Stimulated activated CD4-positive, alpha-beta T cell treated with anti-CD3 and anti-CD28 coated beads, Interleukin-4, amount 100 ng/mL, for 4 hours (primary cell): Measurements from ENCODE around the gene PCDHAC2.

Experiments
- DNase-seq, 2 experiments: peaks; one replicate each; pipeline ENCODE4 v3.0.0-alpha.2; 2020

PCDHAC2 gene, protein sequence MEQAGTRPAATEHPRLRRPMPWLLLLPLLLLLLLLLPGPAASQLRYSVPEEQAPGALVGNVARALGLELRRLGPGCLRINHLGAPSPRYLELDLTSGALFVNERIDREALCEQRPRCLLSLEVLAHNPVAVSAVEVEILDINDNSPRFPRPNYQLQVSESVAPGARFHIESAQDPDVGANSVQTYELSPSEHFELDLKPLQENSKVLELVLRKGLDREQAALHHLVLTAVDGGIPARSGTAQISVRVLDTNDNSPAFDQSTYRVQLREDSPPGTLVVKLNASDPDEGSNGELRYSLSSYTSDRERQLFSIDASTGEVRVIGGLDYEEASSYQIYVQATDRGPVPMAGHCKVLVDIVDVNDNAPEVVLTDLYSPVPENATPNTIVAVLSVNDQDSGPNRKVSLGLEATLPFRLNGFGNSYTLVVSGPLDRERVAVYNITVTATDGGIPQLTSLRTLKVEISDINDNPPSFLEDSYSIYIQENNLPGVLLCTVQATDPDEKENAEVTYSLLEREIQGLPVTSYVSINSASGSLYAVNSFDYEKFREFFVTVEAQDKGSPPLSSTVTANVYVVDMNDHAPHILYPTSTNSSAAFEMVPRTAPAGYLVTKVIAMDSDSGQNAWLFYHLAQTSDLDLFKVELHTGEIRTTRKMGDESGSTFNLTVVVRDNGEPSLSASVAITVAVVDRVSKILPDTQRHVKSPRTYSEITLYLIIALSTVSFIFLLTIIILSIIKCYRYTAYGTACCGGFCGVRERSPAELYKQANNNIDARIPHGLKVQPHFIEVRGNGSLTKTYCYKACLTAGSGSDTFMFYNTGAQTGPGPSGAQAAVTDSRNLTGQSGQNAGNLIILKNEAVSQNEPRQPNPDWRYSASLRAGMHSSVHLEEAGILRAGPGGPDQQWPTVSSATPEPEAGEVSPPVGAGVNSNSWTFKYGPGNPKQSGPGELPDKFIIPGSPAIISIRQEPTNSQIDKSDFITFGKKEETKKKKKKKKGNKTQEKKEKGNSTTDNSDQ

DNA sequence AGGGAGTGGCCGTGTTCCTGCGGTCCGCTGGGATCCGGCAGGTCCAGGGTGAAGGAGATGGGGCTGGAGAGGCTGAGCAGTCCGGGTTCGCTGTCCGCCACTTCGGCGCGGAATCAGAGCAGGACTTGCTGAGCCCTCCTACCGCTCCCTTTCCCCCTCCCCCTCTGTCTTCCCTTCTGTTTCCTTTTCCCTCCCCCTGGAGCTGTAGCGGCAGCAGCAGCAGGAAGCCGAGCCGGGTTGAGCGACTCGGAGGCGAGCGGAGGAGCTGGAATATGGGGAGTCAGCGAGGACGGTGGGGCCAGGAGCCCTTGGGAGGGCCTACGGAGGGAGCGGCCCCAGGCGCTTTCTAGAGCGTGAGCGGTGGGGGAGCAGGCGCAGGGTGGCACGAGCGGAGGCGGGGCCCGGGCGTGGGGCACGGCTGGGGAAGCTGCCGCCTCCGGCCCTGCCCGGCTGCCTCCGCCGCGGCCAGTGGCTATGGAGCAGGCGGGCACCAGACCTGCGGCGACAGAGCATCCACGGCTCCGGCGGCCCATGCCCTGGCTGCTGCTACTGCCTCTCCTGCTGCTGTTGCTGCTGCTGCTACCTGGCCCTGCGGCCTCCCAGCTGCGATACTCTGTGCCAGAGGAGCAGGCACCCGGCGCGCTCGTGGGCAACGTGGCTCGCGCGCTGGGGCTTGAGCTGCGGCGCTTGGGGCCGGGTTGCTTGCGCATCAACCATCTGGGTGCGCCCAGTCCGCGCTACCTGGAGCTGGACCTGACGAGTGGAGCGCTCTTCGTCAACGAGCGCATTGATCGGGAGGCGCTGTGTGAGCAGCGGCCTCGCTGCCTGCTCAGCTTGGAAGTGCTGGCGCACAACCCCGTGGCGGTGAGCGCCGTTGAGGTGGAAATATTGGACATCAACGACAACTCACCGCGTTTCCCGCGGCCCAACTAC is at the start of gene PCDHAC2:
TSS of gene PCDHAC2 (plus strand) at position 184 of the 933 bp plus-strand sequence. CDS start at position 475, 291 bp downstream.
- no peak for DNase-seq

DNA sequence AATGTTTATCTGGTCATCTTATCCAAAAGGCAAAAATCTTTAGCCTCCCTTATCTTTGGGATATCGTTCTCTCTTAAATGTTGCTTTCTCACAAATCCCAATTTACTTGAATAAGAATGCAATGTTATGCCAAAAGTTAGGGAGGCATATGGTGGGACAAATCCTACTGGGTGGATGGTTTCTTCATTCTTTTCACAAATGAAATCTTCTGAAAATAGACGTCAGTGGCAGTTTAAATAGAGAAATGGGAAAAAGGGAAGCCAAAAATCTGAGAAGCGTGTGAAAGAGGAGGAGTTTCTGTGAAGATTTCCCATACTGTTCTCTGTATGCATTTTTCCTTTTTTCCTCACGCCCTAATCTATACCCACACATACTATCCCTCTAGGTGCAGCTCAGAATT is 42.7 kb upstream of the PCDHAC2 start:
- DNase-seq = no peak

DNA sequence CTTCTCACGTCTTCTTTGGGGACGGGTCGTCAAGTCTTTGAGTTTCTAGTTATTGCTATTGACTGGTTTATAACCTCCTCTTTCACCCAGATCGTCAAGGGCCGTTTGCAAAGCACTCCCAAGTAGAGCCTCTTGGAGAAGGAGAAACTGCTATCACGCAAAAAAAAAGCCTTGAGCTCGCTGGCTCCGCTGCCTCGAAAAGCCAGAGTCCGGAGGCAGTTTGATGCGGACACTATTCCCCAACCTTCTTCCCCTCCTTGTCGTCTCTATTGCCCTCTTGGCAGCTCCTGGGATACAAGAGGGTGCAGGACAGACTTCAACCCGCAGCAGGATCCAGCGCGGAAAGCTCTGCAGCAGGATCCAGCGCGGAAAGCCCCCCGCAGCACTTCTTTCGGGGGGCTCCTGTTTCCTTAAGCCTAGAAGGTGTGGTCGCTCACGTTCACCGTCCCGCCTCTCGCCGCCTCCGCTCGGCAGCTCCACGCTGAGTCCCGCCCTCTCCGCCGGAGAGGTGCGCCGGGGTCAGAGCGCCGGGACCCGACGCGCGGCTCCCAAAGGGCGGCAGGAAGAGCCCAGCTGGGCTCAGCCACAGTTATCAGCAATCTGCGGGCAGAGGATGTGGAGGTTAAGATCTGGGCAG is 40.4 kb upstream of the PCDHAC2 start, which contains the start of gene PCDHAC1:
TSS of gene PCDHAC1 (plus strand) at position 494 of the 637 bp plus-strand sequence. CDS start 594 bp downstream, outside the sequence.
- DNase-seq = no peak

DNA sequence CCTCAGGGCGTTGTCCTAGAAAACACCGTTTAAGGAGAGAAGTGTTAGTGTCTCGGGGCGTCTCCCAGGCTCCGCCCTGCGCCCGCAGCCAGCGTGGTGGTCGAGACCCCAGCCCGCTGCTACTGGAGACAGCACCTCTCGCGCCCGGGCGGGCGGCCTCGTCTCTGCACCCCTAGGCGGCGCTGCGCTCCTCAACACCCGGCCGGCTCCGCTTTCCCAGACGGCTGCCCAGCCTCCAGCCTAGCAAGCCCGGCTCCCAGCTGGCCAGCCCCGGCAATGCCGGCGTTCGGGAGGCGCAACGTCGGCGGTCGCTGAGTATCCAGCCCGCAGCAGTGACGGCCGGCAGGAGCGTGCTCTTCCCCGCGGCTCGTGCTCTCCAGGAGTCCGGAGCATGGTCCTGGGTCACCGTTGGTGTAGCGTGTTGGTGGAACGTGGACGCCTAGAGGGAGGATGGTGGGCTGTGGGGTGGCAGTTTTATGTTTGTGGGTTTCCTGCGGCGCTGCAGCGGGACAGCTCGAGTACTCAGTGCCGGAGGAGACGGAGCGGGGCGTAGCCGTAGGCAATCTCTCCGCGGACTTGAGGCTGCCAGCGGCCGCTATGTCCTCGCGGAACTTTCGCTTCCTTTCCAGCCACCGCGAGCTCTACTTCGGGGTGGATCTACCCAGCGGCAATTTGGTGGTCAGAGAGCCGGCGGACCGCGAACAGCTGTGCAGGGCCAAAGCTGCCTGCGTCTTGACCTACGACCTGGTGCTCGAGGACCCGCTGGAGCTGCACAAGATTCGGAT is 39.6 kb upstream of the PCDHAC2 start:
- peak in 1 of 2 experiments; percentile 19 for DNase-seq

DNA sequence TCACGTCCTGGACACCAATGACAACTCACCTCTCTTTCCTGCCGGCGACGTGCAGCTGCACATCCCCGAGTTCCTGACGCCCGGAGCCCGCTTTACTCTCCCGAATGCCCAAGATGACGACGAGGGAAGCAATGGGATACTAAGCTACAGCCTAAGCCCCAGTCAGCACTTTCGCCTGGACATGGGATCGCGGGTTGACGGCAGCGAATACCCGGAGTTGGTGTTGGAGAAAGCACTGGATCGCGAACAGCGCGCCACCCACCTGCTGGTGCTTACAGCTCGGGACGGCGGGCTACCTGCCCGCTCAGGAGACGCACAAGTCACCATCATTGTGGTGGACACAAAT is 39.1 kb upstream of the PCDHAC2 start:
- no peak for DNase-seq

DNA sequence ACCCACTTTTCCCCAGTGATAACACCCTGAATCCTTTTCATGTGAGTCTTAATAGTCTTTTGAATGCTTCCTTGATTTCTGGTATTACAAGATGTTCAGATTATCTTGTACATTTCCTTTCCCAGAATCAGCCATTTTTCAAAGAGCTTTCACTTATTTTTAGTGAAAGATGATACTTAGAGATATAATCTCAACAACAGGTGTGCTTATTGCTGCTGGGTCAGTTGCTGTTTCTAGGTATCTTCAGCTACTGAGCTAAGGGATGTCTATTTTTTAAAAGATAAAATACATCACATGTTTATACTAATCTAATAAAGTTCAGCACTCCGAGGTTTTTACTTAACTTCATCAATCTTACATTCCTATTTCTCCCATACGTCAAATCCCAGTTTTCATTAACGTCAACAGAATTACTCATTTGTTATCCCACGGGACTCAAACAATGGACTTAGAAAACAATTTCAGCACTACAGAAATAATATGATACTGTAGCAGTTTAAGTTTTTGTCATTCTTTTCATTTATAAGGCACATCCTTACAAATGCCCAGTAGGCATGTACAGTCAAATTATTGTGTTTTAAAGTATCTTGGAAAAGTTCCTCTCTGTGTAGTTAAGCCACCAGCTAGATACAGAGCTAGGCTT is 31.2 kb upstream of the PCDHAC2 start:
- no peak for DNase-seq

DNA sequence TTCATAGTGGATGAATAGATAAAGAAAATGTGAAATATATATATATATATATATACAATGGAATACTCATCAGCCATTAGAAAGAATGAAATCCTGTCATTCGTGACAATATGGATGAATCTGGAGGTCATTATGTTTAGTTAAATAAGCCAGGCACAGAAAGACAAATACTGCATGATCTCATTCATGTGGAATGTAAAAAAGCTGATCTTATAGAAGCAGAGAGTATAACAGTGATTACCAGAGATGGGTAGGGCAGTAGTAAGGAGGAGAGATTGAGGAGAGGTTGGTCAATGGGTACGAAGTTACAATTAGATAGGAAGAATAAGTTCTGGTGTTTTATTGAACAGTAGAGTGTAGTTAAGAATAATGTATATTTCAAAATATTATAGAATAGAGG is 19.7 kb upstream of the PCDHAC2 start:
- DNase-seq = no peak

DNA sequence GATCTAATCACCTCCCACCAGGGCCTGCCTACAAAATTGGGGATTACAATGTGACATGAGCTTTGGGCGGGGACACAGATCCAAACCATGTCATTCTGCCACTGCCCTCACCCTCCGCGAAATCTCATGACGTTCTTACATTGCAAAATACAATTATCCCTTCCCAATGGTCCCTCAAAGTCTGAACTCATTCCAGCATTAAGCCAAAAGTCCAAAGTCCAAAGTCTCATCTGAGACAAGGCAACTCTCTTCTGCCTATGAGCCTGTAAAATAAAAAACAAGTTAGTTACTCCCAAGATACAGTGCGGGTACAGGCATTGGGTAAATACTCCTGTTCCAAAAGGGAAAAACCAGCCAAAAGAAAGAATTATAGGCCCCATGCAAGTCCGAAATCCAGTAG is 14.6 kb upstream of the PCDHAC2 start:
- no peak for DNase-seq

DNA sequence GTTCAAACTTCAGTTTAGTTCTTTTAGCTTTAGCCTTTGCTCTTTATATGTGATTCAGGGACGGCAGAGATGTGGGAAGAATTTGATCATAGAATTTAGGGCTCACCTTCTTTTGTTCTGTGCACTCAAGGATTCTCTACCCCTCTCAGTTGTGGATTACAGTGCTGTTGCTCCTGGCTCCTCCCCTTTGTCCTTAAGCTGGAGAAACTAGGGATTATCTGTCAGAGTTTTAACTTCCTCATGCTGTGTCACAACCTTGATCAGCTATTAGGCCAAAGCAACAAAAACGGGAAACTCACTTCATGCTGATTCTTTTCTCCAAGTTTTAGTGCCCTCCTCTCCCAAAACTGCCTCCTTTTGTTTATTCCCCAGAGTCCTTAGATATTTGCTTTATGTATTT is 13.0 kb upstream of the PCDHAC2 start:
- no peak for DNase-seq

DNA sequence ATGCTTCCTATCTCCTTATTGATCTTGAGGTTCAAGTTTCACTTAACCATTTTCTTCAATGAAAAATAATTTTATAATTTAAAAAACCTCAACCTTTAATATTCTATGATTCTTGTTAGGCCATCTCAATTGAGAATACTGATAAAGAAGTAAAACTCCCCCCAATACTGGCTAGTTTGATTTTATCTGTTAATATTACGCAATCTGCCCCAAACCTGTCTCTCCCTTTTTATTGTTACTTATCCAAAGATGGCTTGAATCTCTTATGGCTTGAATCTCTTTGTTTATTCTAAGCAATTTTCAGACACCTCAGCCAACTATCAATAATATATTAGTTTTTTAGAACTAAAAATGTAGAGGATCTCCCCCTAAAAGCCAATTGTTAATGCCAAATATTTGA is 4.1 kb upstream of the PCDHAC2 start:
- DNase-seq = no peak

DNA sequence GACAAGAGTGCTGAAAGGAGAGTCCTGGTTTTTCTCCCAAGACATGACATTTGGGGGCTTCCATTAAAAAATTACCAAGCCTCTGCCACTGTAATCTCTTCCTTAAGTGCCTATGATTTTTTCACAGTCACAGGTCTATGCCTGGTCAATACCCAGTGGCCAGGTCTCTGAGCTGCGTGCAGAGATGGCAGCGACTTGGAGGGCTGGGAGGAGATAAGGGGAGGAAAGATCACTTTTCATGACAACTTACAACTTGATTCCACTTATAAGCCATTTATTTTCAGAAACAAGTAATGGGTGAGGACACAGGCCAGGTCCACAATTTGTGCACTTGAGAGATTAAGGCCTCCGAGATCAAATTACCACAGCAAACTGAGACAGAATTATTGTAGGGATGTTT is 1.9 kb upstream of the PCDHAC2 start:
- DNase-seq = no peak

DNA sequence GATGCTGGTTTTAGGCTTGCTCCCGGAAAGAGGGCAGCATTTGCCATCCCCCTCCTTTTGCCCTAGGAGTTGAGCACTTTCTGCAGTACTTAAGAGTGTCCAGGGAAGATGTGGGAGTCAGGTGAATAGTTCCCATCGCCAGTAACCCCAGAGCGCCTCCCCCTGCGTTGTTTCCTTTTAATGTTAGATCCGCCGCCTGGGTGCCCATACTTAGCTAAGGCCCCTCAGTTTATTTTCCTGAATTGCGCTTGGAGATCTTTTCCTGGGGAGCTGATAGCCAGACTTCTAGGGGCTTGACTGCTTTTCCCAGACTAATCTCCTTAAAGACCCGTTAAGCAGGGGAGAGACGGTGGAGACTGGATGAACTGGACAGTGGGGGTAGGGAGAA is 377 bp upstream of the PCDHAC2 start:
- no peak for DNase-seq

DNA sequence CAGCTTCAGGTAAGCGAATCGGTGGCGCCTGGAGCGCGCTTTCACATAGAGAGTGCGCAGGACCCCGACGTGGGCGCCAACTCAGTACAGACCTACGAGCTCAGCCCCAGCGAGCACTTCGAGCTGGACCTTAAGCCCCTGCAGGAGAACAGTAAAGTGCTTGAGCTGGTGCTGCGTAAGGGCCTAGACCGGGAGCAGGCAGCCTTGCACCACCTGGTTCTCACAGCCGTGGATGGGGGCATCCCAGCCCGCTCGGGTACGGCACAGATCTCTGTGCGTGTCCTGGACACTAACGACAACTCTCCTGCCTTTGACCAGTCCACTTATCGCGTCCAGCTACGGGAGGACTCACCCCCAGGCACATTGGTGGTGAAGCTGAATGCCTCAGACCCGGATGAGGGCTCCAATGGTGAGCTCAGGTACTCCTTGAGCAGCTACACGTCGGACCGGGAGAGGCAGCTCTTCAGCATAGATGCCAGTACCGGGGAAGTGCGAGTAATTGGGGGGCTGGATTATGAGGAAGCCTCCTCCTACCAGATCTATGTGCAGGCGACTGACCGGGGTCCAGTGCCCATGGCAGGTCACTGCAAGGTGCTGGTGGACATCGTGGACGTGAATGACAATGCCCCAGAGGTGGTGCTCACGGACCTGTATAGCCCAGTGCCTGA is 1.1 kb downstream of the PCDHAC2 start:
- no peak for DNase-seq

DNA sequence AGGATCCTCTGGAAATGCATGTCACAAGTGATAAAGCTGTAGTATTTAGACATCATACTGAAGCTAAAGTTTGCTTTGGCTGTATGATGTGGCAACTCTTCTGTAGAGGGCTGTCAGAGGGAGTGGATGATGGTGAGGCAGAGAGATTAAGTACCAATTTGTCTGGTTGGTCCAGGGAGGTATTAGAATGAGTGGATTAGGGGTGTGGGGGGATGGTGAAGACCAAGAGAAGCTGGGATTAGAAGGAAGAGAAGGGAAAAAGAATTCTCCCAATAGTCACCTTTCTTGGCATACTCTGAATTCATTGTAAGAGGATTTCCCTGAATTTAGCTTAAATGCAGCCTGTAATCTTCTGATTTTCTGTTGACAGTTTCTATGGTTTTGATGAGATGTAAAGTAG is 3.6 kb downstream of the PCDHAC2 start:
- no peak for DNase-seq

DNA sequence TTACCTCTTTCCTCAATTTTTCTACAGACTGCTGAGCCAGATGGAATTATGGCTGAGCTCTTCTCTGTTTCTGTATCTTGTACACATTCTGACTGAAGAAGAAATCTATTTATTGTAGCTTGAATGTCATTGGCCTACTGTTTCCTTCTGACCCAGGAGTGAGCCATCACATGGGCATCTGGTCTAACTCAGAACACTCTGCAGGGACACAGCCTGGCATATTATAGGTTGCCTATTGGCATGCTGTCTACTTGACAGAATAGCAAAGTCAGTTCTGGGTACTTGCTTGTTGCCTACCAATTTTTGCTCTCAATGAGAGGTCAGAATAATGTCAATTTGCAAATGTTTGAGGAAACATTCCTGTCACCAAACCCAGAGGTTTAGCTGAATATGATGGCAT is 7.3 kb downstream of the PCDHAC2 start:
- no peak for DNase-seq

DNA sequence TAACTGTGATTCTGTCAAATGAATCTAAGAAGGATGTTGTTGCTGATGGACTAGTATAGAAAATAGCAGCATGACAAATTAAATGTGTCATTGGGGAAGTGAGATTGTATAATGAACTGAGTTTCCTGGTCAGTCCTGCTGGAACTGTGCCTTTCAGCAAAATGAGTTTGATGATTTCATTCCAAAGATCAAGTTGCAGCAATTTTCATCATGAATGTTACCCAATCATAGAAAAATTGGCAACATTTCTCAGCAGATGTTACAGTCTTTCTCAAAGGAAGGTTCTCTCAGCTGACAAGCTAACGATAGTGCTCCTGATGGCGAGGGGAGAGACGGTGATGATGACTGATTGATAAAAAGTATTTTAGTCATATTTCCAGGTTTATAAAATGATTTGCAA is 10.7 kb downstream of the PCDHAC2 start:
- no peak for DNase-seq

DNA sequence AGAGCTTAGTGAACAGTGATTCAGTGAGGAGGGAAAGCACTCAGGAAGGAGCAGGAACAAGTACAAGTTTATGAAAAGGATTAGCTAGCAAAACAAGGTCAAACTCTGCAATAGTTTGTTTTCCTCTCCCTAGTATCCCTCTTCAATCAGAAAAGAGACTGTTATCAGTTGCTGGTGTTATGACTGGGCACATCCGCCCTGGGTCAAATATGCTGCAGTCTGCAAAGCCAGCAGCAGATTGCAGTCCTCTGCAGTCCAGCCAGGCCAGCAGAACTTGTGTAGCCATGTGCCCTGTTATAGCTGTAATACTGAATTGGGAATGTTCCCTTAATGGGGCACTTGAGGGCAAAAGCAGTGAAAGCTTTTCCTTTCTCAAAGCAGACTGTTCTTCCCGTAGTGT is 12.0 kb downstream of the PCDHAC2 start:
- DNase-seq = no peak

DNA sequence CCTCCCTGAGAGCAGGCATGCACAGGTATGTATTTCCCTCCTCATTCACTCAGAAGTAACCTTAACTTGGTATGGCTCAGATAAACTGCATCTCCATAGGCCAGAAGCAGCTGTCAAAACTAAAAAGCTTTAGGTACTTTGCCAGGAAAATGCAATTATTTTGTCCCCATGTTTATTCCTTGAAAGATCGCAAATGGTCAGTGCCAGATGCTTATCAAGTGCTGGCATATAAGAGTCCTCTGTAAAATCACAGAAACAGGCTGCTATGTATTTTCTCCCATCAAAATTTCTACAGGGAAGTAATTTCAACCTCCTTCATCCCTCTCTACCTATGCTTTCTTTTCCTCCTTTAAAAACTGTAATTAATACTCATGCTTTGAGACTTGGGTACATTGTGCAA is 12.7 kb downstream of the PCDHAC2 start:
- no peak for DNase-seq

DNA sequence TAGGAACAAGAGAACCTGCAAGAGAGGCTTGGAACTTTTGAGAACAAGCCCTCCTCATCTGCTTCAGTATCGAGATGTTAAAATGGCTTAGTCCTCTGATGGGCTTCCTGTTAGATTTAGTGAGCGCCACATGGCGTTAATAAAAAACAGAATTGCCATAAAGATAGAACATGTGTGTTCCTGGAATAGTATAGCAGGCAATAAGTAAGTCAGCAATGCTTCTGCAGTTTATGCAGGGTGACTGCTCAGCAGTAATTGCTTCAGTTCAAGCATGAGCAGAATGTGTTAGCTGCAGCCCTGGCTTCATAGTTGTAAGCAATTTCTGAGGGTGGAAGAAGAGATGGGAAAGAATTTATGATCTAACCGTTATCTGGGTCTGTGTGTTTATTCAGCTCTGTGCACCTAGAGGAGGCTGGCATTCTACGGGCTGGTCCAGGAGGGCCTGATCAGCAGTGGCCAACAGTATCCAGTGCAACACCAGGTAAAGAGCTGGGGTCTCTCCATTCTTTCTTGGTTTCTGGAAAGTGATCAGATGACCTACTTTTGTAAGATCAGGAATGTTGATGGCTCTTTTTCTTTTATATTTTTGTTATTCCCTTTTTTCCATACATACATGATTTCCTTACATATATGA is 15.9 kb downstream of the PCDHAC2 start:
- DNase-seq = no peak

DNA sequence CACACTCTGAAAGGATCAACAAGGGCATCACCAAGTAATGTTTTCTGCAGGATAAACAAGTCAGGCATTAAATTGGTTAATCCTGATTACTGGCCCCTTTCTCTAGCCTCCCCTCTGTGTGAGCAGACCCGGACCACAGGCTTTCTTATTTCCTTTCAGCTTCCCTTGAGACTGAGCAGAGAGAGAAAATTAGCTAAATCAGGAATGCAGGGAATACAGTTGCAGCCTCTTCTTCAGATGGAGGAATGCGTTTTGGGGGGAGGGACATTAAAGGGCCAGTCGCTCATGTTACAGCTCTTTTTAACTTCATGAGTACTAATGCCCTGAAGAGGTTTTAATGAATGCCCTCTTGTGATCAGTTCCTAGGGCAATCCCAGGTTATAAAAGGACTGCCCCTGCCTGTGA is 19.8 kb downstream of the PCDHAC2 start:
- no peak for DNase-seq
